Kidney tubule cell (primary cell): ENCODE results near the gene GBP3.
"Not testable (repeated sequence)": the region's sequence is repeated elsewhere in the genome, so short reads cannot be mapped to it uniquely, and the experiment has no call there.

ENCODE experiments used
- DNase-seq: peaks from one replicate; pipeline ENCODE4 v3.0.0-alpha.2; 2018; ENCODE audit warnings: low spot score

Gene GBP3

DNA sequence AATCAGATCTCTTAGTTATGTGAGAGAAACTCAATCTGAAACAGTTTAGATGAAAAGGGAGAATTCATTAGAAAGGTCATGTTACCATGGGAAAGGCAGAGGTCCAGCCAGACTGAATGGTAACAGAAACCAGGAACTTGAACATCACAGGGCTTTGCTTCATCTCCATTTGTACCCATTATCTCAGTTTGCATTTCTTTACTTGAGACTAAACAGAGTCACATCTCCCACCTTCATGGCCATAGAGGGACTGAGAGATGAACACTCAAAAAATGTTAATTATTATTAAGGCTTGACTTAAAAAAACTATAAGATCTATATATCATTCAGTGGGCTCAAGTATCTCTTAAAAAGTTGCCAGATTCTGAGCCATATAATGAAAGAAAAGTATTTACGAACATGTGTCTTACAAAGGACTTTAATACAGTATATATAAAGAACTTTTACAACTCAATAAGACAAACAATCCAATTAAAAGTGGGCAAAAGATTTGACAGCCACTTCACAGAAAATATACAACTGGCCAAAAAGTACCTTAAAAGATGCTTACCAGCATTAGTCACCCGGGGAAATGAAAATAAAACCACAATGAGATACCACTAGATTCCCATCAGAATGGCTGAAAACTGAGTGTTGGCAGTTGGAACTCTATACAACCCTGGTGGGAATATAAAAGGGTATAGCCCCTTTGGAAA is 43.5 kb downstream of the GBP3 start:
- DNase-seq: peak; percentile 29

DNA sequence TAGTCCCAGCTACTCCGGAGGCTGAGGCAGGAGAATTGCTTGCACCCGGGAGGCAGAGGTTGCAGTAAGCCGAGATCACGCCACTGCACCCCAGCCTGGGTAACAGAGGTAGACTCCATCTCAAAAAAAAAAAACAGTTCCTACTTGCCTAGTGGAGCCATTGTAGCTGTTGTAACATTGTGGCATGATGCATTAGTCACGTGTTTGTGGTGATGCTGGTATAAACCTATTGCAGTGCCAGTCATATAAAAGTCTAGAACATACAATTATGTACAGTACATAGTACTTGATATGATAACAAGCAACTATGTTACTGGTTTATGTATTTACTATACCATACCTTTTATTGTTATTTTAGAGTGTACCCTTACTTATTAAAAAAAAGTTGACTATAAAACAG is 46.4 kb downstream of the GBP3 start:
- DNase-seq: no peak

GRCh38 chr1:88974616-88975172 is 48.0 kb downstream of the GBP3 start:
- not testable (repeated sequence) for DNase-seq

- peak; percentile 44 for DNase-seq
Observed at GRCh38 chr1:88973520-88974137, 49.0 kb downstream of the GBP3 start.

- DNase-seq: no peak
Observed at GRCh38 chr1:88961647-88962275, 60.9 kb downstream of the GBP3 start.

DNA sequence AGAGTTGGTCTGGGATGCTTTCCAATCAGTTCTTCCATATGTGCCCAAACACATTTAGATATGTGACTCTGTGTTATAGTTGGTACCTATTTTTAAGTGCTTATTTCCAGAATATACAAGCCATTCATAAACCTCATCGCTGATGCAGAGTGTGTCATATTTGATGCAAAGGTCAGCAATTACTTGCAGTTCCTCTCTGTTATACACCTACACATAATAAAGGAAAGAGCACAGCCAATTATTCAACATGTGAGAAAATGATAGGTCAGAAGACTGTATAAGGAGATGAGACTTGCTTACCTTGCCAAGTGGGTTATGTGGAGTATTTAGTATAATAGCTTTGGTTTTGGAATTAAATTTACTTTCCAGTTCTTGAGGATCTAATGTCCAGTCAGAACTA is 61.6 kb downstream of the GBP3 start:
- DNase-seq: no peak
